ENCODE measurements around the gene OR51E1. TPM values are rescaled to one million over a fixed set of nuclear protein-coding genes. Genes with fewer than 3 reads are reported as not detected.

OR51E1 gene
- total and polyA plus RNA-seq, 10 of the 15 experiments (the other 5 are each of a cell fraction or from before 2014, with no cell fraction given): not detected

- no peak within 1 kb of the TSS for H3K4me2 ChIP-seq (ENCODE audit: control insufficient read depth, insufficient read depth)
- peak; percentile 21 for DNase-seq (ENCODE audit: low read depth, low spot score)
- H3K4me3 ChIP-seq: no peak within 1 kb of the TSS
- no peaks in the 10 kb centered on the region for H3K36me3 ChIP-seq (ENCODE audit: control insufficient read depth in 2 of 2, insufficient read depth in 2 of 2, low read length in 1 of 2)
- POLR2A ChIA-PET: no interaction called here
- ATAC-seq: peak; percentile 99
- H3K9ac ChIP-seq (ENCODE audit: control insufficient read depth, insufficient read depth, low read length): no peak within 1 kb of the TSS
- in situ Hi-C loops (cut with MboI) (loop anchor here (5.0 kb wide), 2 partner anchors 190 to 355 kb away; partner anchors contain the start of gene OR51L1), intact Hi-C loops (cut with micrococcal nuclease; ENCODE audit: unreplicated experiment) (loop anchor here (1.0 to 5.0 kb wide), 3 partner anchors 190 to 450 kb away; no protein-coding TSS in a partner anchor)
- no peaks in the 10 kb centered on the region; a peak in 1 of 4 replicates for H3K27me3 ChIP-seq (replicated peaks in 1 of 2; ENCODE audit: control insufficient read depth in 2 of 2, insufficient read depth in 2 of 2, low read length in 1 of 2)
- no peaks in the 10 kb centered on the region for H3K9me3 ChIP-seq (replicated peaks; ENCODE audit: control insufficient read depth, insufficient read depth, low read length)
- H3K27ac ChIP-seq (ENCODE audit: control insufficient read depth, insufficient read depth): no peak within 1 kb of the TSS
- no peak within 1 kb of the TSS for H2AFZ ChIP-seq (ENCODE audit: control insufficient read depth, low read depth, low read length)
- CTCF ChIA-PET: interaction anchor here (0.7 to 3.9 kb wide), 25 partner anchors 9 to 749 kb away, joined by 3 to 28 read pairs (median 5); partner anchors contain the start of gene TRIM68
- SMC1A ChIA-PET (ENCODE audit: uncharacterized antibody, unreplicated experiment): interaction anchor here (0.5 to 2.8 kb wide), 20 partner anchors 9 to 978 kb away, joined by 3 to 19 read pairs (median 3); no protein-coding TSS in a partner anchor
- FAIRE-seq: peak; percentile 27
- BruUV-seq (replicated peaks): no TSS peak
- RAD21 ChIA-PET (ENCODE audit: unreplicated experiment): interaction anchor here (0.6 to 2.6 kb wide), 7 partner anchors 9 to 455 kb away, joined by 3 to 21 read pairs (median 4); no protein-coding TSS in a partner anchor
- no peaks in the 10 kb centered on the region for H4K20me1 ChIP-seq (ENCODE audit: control insufficient read depth, insufficient read depth)
- no peaks in the 10 kb centered on the region for H3K79me2 ChIP-seq (ENCODE audit: control insufficient read depth, insufficient read depth, low read length)
- H3K4me1 ChIP-seq (ENCODE audit: control insufficient read depth, insufficient read depth, low read length): no peaks in the 10 kb centered on the region
- 18% methylated on average over 21 of the region's 21 CpGs for WGBS (ENCODE audit: insufficient coverage, insufficient replicate concordance, low lambda C conversion rate, missing lambda C conversion rate)
- TF ChIP-seq BMI1 (IDR thresholded peaks at IDR 0.05; ENCODE audit: borderline replicate concordance) (no peak), GATAD2B (conservative IDR thresholded peaks at IDR 0.05; ENCODE audit: low read depth) (no peak), SUZ12 (IDR thresholded peaks at IDR 0.05; ENCODE audit: unreplicated experiment) (no peak), YY1 (IDR thresholded peaks at IDR 0.05; ENCODE audit: low read depth, low read length) (peak; percentile 66), IRF4 (IDR thresholded peaks at IDR 0.05; ENCODE audit: low read depth, low read length) (0 out of 2 replicates have a peak, but pooled peaks have one; percentile 44), WRNIP1 (IDR thresholded peaks at IDR 0.05; ENCODE audit: borderline replicate concordance, low read depth, low read length) (0 out of 2 replicates have a peak, but pooled peaks have one; percentile 43), CTCF (IDR thresholded peaks at IDR 0.05 in 2 of 3, conservative IDR thresholded peaks at IDR 0.05 in 1 of 3; ENCODE audit: control insufficient read depth in 2 of 3, extremely low read depth in 1 of 3, insufficient read depth in 1 of 3, low read depth in 3 of 3, low read length in 3 of 3) (peak; percentile 90 to 94 (median 91)), CHD1 (IDR thresholded peaks at IDR 0.05; ENCODE audit: low read depth, low read length) (no peak), SMC3 (IDR thresholded peaks at IDR 0.05; ENCODE audit: borderline replicate concordance, low read length) (peak; percentile 93), CBX3 (IDR thresholded peaks at IDR 0.05; ENCODE audit: borderline replicate concordance, low read depth) (no peak), SREBF1 (IDR thresholded peaks at IDR 0.05; ENCODE audit: low read length) (no peak), ZSCAN29 (IDR thresholded peaks at IDR 0.05) (no peak), CUX1 (IDR thresholded peaks at IDR 0.05; ENCODE audit: insufficient replicate concordance, low read depth, low read length) (no peak)
Observed at GRCh38 chr11:4636962-4637661, 6.7 kb upstream of the OR51E1 start, which contains the start of gene OR51D1. Gene OR51D1, plus strand, starts transcription at chr11:4637477. Its CDS starts 2,314 bp downstream, at chr11:4639791.
